NCI-H1436 (cell line): ENCODE measurements around the gene CRBN.

ENCODE experiments used
- DNase-seq: peaks from one replicate; lab custom pipeline; 2025; lab: John Stamatoyannopoulos, UW

CRBN gene

DNA sequence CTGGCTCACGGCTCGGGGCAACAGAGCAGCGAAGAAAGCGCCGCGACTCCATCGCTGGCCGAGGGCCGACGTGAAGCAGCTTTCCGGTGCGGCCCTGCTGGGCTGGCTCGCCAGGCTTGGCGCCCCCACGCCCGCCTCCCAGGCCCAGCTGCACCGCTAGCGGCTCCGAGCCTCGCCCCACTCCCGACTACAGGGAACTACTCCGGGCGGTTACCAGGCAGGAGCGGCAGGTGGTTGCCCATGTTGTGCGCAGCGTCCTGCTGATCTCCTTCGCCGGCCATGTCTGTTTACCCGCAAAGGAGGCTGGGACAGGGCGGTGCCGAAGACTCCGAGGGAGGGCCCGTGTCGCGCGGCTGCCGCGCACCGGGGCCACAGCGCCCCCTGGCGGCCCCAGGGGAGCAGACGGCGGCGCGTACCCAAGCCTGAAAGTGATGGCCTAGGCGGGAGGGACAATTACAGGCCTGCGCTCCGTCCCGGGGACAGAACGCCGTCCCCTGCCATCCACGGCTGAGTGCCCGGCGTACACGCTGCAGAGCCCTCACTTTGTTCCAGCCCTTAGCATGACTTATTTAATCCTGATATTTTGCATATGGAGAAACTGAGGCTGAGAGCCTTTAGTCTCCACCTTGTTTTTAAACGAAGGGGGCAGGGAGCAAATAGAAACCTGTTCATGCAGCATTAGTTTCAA is at the start of gene CRBN:
Gene CRBN, minus strand, starts transcription at position 285 of the 688 bp plus-strand sequence. Its CDS starts 4 bp downstream, at position 281.
- peak; percentile 63 for DNase-seq

DNA sequence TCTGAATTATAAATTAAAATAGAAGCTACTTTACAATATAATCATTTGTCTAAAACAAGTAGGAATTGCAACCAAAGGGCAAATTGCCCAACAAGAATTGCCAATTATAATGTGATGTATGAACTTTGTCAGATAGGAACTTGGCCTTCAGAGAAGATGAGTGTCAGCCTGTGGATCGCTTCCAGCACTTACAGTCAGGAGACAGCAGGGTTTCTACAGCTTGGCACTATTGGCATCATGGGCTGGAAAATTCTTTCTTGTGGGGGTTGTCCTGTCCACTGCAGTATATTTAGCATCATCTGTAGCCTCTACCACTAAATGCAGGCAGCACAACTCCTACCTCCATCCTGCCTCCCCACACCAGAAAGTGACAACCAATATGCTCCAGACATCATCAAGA is 48.1 kb upstream of the CRBN start:
- DNase-seq = no peak

DNA sequence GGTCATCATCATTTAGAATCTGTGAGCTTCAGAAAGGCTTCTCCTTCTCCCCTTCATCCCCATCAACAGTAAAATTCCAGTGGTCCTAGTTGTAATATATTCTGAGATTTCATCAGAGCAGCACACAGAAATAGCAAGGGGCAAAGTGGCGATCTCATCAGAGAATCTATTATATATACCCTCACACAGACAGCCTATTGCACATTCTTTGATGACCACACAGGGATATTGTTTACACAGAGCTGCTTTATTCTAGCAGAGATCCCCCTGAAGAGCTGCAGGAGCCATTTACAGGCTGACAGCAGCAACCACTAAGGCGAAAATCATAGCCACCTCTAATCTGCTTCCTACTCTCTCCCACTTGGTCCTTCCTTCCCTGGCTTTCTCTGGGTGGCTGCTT is 42.0 kb upstream of the CRBN start:
- no peak for DNase-seq

DNA sequence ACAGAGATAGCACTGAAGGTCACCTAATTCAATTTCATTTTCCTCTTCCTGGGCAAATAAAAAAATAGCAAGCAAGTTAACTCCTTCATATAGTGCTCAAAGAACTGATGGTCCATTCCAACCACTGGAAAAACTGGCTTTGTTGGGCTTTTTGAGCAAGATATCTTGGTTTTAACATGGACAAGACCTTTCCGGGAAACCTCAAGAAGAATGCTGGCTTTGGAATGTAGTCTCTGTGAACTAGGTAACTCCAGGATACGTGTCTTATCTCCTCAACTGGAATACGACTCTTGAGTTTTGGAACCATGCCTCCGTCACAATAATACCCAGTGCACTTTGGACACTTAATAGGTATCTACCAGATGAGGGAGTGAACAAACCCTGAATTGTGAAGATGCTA is 36.9 kb upstream of the CRBN start:
- no peak for DNase-seq

DNA sequence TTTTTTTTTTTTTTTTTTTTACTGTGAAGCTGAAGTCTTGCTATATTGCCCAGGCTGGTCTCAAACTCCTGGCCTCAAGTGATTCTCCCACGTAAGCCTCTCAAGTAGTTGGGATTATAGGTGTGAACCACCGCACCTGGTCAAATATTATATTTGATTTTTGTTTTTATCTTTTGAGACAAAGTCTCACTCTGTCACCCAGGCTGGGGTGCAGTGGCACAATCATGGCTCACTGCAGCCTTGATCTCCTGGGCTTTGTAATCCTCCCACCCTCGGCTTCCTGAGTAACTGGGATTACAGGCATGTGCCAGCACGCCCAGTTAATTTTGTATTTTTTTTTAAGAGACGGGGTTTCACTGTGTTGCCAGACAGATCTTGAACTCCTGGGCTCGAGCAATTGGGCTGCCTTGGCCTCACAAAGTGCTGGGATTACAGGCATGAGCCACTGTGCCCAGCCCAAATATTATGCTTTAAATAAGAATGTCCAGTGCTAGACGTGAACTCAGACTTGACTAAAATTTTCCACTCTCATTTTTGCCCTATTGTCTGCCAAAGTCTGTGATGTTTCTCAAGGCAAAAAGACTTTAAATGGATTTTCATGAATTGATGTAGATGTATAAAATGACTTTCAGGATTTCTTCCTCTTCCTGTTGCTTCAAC is 33.4 kb upstream of the CRBN start:
- DNase-seq = no peak

DNA sequence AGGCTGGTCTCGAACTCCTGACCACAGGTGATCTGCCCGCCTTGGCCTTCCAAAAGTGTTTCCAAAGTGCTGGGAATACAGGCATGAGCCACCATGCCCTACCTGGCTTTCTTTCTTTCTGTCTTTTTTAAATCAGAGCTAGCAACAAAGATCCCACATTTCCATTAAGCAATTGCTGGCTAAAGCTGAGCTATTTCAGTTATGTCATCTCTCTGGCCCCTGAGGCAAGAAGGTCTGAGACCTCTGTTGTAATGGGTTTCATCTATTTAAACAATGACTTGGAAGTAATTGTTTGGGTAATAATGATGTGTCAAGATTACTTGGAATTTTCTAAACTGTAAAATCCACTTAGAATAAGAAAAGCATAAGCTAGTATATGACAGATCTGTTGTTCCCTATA is 30.2 kb upstream of the CRBN start:
- DNase-seq = no peak

DNA sequence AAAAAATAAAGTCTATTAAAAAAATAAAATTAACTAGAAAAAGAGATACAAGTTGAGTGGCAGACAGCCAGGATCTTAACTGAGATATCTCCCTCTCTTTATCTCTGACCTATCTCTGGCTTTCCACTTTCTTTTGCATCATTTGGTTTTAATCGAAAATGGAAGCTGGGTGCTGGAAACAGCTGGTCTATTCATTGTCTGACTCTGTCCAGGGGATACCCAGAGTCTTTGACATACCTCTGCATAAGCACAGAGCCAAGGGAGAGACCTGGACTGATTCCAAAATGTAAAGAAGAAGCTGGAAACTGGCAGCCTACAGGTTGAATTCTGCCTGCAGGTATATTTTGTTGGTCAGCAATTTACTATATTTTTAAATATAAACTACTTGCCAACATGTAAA is 29.6 kb upstream of the CRBN start:
- DNase-seq = no peak

DNA sequence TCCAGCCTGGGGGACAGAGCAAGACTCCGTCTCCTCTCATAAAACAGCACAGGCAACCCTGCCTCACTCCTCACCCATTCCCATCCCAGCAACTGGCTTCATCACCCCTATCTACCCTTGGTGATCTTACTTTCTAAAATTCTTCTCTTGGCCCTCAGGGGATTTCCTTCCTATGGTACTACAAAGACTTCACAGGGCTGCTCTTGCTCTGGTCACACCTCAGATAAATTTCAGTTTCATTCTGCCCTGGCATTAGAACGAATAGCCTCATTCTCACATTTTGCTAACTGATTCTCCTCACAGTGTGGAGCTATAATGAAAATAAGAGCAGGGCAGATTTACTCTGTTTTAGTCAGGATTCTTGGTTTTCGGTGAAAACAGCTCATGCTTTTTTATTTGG is 22.1 kb upstream of the CRBN start:
- no peak for DNase-seq

DNA sequence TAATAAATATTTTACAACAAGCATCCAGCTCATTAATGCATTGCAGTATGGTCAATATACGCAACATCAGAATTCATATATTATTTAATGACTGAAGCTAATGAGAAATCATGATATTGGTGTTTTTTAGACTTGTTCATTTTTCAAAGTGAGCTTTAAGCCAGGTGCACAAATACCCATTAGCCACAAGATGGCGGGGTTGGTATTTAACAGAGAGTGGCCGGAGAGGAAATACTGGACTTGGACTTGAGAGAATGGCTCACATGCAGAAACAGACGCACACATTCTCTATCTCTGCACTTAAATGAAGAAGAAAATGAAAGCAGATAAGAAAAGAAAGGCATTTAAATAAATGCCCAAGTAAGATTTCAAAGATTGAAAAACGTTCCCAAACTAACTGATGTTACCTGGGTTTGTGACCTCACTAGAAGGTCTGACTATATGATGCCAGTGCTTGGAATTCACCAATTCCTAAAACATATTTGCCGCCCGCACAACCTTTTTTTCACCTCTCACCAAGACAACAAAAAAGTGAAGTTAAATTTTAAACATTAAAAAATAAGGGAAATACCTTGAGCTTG is 21.2 kb upstream of the CRBN start:
- DNase-seq = peak; percentile 4

DNA sequence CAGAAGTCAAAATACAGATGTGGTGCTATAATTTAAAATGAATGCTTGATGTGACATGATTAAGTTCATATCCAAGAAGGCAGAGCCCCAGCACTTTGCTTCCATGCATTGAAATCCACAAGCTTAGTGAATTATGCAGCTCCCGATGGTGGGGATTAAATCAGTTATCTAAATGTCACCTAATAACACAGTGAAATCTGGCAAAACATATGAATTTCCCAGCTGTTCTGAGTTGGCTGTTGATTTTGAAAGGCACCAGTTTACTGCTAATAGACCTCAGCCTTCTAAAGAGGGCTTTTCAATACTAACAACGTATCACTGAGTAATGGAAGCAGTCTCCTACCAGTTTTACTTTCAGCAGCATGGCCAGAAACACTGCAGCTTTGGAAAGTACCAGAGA is 19.8 kb upstream of the CRBN start:
- DNase-seq = no peak

DNA sequence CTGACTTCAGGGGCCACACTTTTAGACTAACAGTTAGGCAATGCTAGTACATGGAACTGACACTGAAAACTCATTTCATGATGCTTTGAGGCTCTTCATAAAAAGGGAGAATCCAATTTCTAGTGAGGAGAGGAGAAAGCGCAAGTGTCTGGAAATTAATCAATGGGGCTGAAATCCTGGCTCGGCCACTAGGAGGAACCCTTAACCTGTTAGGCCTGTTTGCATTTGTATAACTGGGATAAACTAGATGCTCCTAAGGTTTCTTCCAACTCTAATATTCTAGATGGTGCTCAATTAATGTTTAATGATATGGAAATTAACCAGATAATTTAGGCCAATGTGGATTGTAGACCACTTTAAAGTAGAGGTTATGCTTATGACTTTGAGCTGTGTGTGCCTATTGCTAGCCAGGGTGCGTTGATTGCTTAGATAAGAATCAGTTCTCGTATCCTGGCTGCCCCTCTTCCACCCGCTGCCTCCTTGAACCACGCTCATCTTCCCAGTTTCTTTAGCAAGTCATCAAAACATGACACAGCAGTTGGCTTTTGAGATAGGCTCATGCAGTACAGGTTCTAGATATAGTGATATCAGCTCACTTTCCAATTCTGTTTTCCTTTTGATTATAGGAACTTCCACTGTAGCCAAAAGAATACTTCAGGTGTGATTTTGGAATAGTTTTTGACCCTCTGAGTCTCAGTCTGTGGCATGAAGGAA is 16.8 kb upstream of the CRBN start:
- no peak for DNase-seq

DNA sequence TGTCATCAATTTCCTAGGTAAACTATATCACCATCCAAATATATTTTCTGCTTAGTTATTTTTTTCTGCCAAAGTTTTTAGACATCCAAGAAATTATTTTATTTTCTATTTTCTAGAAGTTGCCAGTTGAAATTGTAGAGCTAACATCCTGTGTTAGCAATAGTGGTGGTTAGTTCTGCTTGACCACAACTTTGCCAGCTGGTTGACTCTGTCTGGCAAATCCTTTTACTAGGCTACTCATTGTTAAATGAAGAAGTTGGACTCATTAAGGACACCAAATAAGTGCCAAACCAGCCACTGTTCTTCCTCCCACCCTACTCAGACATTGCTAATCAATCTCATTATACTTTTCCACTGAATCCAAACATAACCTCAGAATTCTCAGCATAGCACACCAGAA is 15.4 kb upstream of the CRBN start:
- no peak for DNase-seq

DNA sequence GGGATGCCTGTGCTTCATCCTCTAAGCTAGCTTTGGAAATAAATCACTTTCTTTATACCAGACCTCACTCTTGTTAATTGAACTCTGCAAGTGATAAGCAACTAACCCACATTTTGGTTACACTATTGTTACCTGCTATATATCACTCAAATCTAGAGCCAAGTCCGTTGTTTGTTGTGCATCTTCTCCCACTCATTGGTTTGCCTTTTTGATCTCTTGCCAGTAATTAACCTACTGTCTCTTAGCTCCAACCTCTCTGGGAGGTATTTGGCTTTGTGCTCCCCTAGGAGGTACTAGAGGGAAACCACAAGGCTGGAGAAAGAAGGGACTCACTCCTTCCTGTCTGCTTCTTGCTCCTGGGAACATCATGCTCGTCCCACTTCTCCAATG is 12.8 kb upstream of the CRBN start:
- no peak for DNase-seq

DNA sequence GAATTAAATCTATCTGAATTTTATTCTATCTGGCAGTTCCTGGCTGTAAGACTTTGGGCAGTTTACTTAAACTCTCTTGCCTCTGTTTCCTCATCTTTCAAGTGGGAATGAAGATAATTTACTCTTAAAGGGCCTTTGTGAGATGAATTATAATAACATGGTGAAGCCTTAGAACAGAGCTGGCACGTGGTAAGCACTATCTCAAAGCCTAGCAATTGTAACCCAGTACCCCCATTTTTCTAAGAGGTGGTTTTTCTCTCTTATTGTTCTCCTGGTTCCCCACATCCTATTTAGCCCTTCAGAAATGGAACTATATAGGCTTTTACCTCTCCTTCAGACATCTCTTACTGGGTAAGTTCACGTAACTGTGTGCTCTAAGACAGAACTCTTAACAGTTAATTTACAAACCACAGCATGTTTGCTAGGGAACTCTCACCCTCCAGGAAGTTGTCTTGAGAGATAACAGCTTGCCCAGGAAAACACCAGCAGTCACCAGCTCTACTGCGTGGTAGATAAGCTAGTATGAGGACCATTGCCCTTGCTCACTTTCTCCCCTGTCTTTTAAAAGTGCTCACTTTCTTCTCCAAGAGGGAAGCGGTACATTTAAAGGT is 12.3 kb upstream of the CRBN start:
- no peak for DNase-seq

DNA sequence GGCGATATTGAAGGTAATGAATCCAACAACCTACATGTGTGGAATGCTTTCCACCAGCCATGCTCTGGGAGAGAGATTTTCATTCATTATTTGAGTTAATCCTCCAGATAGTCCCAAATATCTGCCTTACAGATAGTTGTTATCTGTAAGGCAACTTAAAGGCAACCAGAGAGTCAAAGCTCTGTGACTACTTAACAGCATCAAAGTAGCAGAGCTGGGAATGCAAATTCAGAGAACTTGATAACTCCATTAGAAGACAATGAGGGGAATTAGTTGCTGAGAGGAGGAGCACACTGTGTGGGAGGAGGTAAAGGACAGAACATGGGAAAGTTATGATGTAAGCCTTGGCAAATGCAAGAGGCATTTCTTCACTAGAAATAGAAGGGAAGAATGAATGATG is 10.5 kb upstream of the CRBN start:
- no peak for DNase-seq

DNA sequence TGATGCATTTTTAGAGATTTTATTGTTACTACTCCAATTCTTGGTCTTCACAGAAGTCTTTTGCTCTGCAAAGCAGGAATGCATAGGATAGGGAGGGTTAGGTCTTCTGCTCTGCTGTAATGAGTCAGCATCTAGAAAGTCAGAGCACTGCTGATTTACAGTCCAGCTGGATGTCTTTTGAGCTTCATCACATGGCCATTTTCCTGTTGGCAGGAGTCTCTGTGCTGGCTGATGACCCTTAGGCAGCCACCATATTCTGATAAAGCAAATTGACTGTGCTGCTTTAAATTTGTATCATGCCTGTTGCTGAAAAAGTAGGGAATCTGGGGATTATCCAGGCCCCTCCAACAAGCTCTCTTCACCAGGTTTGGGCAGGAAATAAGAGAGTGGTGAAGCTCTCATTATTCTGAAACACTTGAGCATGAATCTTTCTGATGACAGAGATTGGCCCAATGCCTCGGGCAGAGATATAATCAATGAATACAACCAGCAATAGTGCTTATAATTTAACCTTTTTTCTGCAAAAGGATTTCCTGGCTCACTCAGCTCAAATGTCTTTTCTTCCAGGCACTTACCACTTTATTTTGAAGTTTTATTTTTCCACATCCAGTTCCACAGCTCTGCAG is 9.7 kb upstream of the CRBN start:
- no peak for DNase-seq

DNA sequence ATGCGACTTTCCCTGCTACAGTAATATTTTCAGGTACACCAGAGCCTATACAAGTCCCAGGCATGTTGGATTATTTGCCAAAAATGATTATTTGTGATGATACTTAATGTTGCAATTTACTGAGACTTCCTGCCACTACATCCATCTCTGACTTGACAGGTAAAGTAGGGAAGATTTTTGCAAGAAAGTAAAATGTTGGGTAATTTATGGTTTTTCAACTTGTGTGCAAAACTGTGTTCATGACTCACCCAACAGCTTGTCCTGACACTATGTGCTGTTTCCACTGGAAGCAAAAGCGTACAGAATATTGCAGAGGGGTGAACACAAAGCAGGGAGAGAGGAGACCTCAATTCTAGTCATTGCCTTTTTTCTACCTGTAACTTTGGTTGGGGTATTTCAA is 5.4 kb upstream of the CRBN start:
- DNase-seq = no peak

DNA sequence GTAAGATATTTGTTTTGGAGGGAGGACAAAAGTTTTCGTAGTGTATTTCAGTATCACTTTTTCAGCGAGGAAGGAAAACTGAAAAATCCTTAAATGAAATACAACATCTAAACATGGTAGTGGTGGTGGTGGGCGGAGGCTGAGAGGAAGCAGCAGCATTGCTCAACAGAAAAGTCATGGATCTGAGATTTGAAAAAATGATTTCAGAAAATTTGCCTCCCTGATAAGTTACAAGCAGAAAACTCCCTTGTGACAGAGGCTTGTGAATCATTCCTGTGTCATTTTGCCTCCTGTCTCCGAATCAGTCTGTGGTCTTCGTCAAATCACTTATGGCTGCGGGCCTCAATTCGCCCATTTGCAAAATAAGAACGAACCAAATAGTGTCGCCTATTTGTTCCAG is 965 bp upstream of the CRBN start:
- no peak for DNase-seq

DNA sequence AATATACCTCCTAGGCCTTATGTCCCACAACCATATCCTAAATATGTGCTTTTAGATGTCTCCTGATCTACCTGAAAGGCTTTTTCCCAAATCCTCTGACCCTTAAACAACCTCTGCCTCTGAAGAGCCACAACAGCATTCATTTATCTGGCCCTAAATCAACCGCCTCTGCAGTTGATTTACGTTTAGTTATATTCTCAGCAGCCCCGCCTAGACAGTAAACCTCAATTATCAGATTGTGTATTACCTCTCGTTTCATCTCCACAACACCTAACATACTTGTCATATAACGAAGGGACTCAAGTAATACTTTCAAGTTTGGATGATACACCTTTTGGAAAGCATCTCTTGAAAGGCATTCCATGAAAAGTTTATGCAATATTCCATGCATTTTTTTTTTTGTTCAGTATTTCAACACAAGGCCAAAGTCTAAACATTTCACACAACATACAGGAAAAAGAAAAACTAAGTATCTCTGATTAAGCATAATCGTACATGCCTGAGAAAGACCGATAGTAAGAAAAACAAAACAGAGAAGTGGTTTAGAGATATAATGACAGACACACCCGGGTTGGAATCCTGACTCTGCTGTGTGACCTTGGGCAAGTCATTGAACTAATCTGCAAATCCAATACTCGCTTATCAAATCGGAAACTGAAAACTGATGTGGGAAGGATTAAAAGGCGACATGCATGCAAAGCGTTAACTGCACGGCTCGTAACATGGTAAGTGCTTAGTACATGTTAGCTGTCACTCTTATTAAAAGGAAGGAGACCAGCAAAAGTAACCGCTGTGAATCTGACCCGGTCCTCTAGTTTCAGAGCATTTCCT is 778 bp downstream of the CRBN start:
- no peak for DNase-seq

DNA sequence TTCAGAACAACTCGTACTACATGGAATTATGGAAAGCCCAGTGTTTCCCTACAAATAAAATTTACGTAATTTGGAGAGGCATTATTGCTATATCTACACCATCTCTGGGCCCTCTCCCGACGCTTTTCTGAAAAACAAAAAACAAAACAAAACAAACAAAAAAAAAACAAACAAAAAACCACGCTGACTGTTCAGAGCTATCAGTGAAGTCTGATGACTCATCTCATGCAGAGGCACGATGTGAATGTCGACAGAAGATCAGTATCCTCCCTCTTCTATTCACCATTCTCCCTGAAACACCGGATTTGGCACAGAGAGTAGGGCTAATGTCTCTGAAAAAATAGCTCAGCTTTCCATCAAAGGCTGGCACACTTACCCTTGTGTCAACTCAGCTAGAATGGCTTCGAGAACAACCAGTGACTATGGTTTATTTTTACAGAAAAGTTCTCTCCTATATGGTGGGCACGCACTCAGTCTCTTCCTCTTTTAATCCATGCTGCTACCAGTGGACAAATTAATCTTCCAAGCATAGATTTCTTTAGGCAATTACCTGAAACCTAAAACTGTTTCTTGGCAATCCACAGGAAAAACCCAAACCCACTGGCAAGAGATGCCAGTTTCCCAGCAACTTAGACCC is 1.5 kb downstream of the CRBN start:
- DNase-seq = no peak

DNA sequence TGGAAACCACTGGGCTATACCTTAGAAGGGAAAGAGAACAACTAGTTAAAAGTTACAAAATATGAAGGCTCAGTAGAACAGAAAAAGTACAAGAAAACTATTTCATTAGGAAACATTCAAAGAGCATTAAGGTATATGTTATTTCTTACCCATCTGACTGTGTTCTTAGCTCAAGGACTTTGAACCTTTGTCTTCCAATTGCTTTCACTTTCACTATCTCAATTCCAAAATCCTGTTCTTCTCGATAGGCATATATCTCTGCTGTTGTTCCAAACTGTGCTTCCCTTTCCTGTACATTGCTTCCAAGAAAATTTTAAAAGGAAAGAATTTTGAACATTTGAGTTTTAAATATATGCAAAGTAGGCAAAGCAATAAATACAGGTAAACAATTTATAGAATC is 6.9 kb downstream of the CRBN start:
- DNase-seq = no peak
